ENCODE measurements around the gene PTGIS. TPM values are rescaled to one million over a fixed set of nuclear protein-coding genes. Genes with fewer than 3 reads are reported as not detected.
"Not testable (repeated sequence)": the region's sequence is repeated elsewhere in the genome, so short reads cannot be mapped to it uniquely, and the experiment has no call there.

Gene PTGIS
- 1 to 10 TPM; 1.6 to 2.4 (median 2.1) TPM for total RNA-seq

DNA sequence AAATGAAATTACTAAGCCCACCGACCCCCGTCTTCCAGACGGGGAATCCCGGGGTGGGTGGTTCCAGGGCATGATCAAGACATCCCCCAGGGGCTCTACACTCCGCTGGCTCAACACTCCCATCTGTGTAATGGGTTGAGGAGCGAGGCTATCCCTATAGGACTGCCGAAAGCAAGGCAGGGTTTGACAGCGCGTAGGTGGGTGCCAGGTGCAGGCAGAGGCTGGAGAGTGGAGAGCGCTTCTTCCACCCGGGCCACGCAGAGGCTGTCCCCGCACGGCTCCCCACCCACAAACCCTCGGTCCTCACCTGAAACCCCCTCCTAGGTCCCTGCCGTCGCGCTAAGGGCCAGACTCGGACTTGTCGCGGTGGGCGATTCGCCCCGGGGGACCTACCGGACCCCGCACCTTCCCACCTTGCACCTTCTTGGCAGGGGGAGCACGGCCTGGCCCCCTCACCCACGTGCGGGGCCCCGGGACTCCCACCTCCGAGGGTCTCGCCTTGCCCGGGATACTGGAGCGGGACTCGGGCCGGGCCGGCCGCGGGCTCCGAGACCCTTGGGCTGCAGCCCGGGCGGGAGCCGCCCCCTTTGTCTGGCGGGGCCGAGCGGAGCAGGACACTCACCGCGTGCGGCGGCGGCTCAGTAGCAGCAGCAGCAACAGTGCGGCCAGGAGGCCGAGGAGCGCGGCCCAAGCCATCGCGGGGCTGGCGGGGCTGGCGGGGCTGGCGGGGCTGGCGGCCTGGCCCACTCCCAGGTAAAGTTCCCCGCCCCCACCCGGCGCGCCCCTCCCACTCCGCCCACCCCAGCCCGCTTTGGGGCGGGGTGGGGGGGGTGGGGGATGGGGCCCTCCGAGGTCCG is at the start of gene PTGIS:
TSS of gene PTGIS (minus strand) at position 717 of the 857 bp plus-strand sequence. CDS start at position 696, 21 bp downstream.
- peaks cover 8% of the 10 kb centered on the region for H3K4me1 Mint-ChIP-seq (ENCODE audit: low read depth)
- peaks cover 57% of the 10 kb centered on the region for H3K27me3 Mint-ChIP-seq (ENCODE audit: low read depth)
- H3K4me3 Mint-ChIP-seq: no peak within 1 kb of the TSS
- H3K36me3 Mint-ChIP-seq (ENCODE audit: insufficient read depth): no peaks in the 10 kb centered on the region
- ATAC-seq: peak; percentile 32 to 57
- DNase-seq: no peak
- H3K9me3 Mint-ChIP-seq: no peaks in the 10 kb centered on the region

DNA sequence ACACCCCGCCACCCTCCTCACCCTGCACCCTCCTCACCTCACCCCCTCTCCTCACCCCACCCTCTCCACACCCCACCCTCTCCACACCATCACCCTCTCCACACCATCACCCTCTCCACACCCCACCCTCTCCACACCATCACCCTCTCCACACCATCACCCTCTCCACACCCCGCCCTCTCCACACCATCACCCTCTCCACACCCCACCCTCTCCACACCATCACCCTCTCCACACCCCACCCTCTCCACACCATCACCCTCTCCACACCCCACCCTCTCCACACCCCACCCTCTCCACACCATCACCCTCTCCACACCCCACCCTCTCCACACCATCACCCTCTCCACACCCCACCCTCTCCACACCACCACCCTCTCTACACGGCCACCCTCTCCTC is 49.5 kb upstream of the PTGIS start:
- DNase-seq, ATAC-seq: not testable (repeated sequence)

DNA sequence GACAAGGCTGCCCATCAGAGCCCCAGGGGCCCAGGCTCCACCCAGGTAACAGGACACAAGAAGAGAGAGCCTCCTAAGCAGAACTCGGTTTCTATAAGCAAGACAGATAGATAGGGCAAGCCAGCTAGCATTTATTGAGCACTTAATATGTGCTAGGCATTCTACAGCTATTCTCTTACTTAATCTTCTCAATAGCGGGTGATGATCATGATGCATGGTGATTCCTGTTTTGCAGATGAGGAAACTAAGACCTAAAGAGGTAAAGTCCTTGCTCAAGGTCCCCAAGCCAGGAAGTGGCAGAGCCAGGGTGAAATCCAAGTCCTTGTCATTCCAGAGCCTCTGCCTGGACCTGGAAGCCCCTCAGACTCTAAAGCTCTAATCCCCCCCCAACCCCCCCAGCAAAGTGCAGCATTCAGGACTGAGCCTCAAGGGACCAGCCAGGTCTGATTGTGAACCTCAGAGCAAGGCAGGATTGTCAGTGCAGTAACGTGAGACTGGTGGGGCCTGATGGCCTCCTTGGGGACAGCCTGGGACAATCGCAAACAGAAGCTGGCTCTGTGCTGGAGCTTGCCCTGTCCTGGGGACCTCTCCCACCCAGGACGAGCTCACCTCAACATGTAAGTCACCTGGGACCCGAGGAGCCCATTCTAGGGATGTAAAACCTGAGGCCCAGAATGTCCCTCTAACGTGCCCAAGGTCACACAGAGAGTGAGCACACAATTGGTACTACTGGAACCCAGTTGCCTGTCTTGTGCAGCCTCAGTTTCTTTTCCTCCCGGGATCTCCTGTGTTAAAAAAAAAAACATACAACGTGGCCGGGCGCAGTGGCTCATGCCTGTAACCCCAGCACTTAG is 48.4 kb upstream of the PTGIS start:
- ATAC-seq (no peak), DNase-seq (no peak)
- Mint-ChIP-seq H3K36me3 (ENCODE audit: insufficient read depth) (no peaks in the 10 kb centered on the region), H3K27me3 (ENCODE audit: low read depth) (peaks cover under 1% of the 10 kb centered on the region), H3K9me3 (no peaks in the 10 kb centered on the region), H3K4me3 (no peak overlapping the region), H3K4me1 (ENCODE audit: low read depth) (no peaks in the 10 kb centered on the region)

More for the DNA sequence above, 49.5 kb upstream of the PTGIS start:
- H3K4me3 Mint-ChIP-seq; H3K4me1 Mint-ChIP-seq (ENCODE audit: low read depth); H3K36me3 Mint-ChIP-seq (ENCODE audit: insufficient read depth); H3K27me3 Mint-ChIP-seq (ENCODE audit: low read depth); H3K9me3 Mint-ChIP-seq: not testable (repeated sequence)

DNA sequence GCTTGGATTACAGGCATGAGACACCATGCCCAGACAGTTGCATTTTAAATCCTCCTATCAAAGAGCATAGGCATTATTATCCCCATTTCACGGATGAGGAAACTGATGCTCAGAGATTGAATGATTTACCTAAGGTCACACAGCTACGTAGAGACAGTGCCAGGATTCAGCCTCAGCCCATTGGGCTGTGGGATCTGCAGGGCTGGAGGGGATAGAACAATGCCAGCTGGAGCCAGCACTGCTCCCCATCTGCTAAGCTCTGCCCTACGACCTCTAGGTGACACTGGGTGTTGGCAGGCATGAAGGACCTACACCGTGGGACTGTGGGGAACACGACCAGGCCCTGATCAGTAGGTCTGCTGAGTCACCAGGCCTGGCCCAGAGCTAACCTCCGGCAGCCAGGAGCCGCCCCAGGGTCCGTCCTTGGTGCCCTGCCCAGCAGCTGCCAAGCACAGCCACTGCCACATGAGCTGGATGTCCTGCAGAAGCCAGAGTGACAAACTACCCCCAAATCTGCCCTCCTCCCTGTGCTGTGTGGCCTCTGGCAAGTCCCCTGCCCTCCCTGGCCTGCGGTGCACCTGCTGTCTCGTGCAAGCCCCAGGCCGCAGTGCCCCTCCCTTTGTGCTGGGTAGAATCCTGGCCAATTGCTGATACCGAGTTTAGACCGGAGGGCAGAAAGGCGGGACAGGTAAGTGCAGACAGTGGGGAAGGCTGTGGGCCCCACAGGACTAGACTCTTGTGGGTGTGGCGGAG is 47.6 kb upstream of the PTGIS start:
- no peaks in the 10 kb centered on the region for H3K27me3 Mint-ChIP-seq (ENCODE audit: low read depth)
- H3K4me1 Mint-ChIP-seq (ENCODE audit: low read depth): peaks cover 5% of the 10 kb centered on the region
- DNase-seq (no peak), ATAC-seq (no peak)
- H3K4me3 Mint-ChIP-seq: no peak overlapping the region
- no peaks in the 10 kb centered on the region for H3K9me3 Mint-ChIP-seq
- no peaks in the 10 kb centered on the region for H3K36me3 Mint-ChIP-seq (ENCODE audit: insufficient read depth)

DNA sequence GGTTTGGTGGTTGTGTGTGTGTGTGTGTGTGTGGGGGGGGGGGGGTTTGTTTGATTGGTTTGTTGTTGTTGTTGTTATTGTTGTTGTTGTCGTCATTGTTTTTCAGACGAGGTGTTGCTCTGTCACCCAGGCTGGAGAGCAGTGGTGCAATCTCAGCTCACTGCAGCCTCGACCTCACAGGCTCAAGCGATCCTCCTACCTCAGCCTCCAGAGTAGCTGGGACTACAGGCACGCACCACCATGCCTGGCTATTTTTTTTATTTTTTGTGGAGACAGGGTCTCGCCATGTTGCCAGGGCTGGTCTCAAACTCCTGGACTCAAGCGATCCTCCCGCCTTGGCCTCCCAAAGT is 47.1 kb upstream of the PTGIS start:
- H3K4me1 Mint-ChIP-seq (ENCODE audit: low read depth); DNase-seq; ATAC-seq; H3K27me3 Mint-ChIP-seq (ENCODE audit: low read depth); H3K9me3 Mint-ChIP-seq; H3K36me3 Mint-ChIP-seq (ENCODE audit: insufficient read depth); H3K4me3 Mint-ChIP-seq: not testable (repeated sequence)

DNA sequence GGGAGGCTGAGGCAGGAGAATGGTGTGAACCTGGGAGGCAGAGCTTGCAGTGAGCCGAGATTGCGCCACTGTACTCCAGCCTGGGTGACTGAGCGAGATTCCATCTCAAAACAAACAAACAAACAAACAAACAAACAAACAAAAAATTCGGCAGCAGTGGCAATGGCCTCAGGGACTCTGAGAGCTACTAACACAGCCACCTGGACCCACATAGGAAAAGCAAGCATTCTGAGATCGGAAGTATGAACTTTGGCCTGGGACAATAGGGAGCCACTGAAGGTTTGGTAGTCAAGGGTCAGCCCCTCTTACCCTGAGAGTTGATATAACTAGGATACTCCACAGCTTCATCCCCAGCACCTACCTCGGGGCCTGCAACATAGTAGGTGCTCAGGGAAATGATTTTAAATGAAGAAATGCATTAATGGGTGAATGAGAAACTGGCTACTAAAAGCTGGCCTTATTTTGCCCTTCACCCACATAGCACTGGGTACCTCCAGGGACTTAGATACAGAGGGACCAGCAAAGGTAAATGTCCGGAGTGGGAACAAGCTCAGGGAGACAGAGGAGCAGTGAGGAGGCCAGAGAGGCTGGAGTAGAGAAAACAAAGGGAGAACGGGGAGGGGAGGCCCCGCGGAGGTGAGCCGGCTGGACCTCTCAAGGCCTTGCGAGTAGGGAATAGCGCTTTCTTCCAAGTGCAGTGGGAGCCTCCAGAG is 46.6 kb upstream of the PTGIS start:
- Mint-ChIP-seq H3K4me3 (no peak overlapping the region), H3K36me3 (ENCODE audit: insufficient read depth) (no peaks in the 10 kb centered on the region), H3K4me1 (ENCODE audit: low read depth) (peaks cover 6% of the 10 kb centered on the region), H3K27me3 (ENCODE audit: low read depth) (no peaks in the 10 kb centered on the region), H3K9me3 (no peaks in the 10 kb centered on the region)
- DNase-seq: no peak
- no peak for ATAC-seq

DNA sequence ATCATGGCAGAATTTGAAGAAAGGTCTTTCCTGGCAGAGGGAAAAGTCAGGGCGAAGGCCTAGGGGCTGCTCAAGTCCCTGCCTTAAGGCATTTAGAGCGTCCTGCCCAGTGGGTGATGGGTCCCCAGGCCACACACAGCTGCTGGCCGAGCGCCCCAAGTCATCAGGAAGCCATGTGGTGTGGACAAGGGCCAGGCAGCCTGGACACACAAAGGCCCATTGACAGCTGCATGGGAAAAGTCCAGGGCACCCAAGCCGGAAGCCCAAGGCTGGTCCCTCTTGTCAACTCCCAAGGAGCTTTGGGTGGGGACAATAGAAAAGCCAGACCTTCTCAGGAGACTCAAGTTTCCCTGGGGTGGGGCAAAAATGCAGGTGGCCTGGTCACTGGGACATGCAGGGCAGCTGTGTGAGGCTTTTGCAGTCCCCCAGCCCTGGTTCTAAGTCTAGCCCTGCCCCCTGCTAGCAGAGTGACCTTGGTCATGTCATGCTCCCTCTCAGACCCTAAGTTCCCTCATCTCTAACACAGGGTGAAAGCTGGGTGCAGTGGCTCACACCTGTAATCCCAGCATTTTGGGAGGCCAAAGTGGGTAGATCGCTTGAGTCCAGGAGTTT is 44.3 kb upstream of the PTGIS start:
- DNase-seq: no peak
- Mint-ChIP-seq H3K36me3 (ENCODE audit: insufficient read depth) (no peaks in the 10 kb centered on the region), H3K4me3 (no peak overlapping the region), H3K9me3 (no peaks in the 10 kb centered on the region), H3K27me3 (ENCODE audit: low read depth) (peaks cover 9% of the 10 kb centered on the region), H3K4me1 (ENCODE audit: low read depth) (peaks cover 17% of the 10 kb centered on the region)
- ATAC-seq: no peak

DNA sequence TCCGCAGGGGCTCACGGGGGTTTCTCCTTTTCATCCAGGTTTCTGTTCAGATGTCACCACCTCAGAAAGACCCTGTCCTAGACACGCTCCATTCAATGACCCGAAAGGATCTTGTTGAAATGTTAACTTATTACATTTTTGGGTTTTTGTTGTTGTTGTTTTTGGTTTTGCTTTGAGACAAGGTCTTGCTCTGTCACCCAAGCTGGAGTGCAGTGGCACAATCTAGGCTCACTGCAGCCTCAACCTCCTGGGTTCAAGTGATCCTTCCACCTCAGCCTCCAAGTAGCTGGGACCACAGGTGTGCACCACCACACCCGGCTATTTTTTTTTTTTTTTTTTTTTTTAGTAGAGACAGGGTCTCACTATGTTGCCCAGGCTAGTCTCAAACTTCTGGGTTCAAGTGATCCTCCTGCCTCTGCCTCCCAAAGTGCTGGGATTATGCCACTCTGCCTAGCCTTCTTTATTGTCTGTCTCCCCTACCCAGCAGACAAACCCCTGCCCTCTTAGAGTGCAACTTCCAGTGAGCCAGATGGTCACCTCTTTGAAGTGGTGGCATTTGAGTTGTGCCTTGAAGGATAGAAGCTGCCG is 43.7 kb upstream of the PTGIS start:
- not testable (repeated sequence) for ATAC-seq; DNase-seq; H3K4me3 Mint-ChIP-seq; H3K9me3 Mint-ChIP-seq; H3K36me3 Mint-ChIP-seq (ENCODE audit: insufficient read depth); H3K27me3 Mint-ChIP-seq (ENCODE audit: low read depth)
- peaks cover 17% of the 10 kb centered on the region for H3K4me1 Mint-ChIP-seq (ENCODE audit: low read depth)

DNA sequence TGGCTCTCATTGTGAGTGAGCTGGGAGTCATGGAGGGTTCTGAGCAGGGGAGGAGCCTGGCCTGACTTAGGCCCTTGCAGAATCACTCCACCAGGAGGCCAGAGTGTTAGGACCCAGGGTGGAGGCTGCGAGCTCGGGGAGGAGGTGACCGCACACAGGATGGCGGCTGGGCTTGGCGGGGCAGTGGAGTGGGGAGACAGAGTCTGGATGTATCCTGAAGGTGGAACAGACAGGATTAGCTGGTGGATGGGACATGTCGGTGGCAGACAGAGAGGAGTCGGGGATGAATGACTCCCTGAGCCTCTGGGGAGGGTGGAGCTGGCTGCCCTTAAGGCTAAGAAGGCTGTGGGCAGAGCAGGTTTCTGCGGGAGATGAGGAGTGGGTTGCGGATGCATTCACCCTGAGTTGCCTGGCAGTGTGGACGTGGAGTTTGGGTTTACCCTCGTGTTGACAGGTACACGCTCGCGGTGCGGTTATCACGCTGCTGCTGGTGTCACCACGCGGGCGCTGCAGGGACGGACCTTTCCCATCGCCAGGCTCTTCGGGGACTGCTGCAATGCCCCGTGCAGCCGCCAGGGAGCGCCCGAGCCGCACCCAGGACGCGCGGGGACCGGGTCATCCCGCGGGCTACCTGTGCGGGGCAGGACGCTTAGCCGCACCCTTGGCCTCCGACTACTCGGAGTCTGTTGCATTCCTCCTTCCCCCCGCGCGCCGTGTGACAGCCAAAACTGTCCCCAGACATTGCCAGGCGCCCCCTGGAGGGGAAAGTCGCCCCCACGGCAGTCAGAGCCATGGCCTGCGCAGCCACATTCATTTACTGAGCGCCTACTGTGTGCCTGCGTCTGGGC is 43.0 kb upstream of the PTGIS start:
- Mint-ChIP-seq H3K4me1 (ENCODE audit: low read depth) (peaks cover 17% of the 10 kb centered on the region), H3K27me3 (ENCODE audit: low read depth) (peaks cover 9% of the 10 kb centered on the region), H3K4me3 (peak overlapping the region; percentile 40), H3K36me3 (ENCODE audit: insufficient read depth) (no peaks in the 10 kb centered on the region), H3K9me3 (no peaks in the 10 kb centered on the region)
- ATAC-seq: peak; percentile 75 to 80
- peak; percentile 68 for DNase-seq

DNA sequence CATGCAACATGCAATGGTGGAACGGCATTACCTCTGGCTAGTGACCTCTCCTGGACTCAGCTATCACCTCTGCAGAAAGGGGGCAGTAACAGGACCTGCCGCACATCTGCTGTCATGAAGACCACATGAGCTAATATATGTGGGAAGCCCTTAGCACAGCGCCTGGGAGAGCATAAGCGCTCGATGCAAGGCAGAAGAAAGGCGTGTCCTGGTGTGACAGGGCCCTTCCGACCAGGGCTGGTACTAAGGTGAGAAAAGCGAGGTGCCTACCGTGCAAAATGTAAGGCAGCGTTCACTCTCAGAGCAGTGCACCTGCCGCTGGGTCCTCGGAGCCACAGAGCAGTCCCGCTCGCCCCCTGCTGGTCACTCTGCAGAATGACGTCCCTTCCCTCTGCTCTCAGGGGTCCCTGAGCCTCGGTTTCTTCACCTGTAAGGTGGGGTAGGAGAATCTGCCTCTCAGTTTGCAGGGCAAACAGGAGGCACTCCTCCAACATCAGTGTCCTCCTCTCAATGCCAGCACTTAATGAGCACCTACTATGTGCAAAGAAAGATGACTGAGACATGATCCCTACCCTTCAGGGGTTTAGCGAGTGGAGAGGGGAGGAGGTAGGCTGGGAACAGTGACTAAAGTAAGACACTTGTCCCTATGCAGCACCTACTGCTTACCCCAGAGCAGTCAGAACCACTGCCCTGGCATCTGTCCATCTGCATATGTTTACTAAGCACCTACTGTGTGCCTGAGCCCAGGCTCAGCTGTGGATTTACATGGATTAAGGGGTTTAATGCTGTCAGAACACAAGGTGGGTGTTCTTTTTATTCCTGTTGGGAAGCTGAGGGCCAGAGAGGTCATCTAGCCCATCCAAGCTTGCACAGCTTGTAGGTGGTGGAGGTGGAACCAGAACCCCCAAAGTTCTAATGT is 41.1 kb upstream of the PTGIS start:
- DNase-seq (peak; percentile 70), ATAC-seq (peak; percentile 72 to 76)
- H3K27me3 Mint-ChIP-seq (ENCODE audit: low read depth): peaks cover 9% of the 10 kb centered on the region
- H3K4me3 Mint-ChIP-seq: no peak overlapping the region
- H3K9me3 Mint-ChIP-seq: no peaks in the 10 kb centered on the region
- peaks cover 17% of the 10 kb centered on the region for H3K4me1 Mint-ChIP-seq (ENCODE audit: low read depth)
- H3K36me3 Mint-ChIP-seq (ENCODE audit: insufficient read depth): no peaks in the 10 kb centered on the region

DNA sequence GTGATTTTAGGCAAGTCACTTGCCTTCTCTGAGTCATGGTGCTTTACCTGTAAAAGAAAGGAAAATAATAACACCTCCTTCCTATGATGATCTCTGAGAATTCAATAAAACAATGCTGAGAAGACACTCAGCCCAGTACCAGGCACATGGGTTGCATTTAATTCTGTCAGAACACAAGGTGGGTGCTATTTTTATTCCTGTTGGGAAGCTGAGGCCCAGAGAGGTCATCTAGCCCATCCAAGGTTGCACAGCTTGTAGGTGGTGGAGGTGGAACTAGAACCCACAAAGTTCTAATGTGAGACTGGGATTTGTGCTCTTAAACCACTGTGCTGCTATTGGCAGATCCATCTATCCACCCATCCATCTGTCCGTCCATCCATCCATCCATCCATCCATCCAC is 39.6 kb upstream of the PTGIS start:
- ATAC-seq: no peak
- DNase-seq: no peak
- Mint-ChIP-seq H3K4me3 (no peak overlapping the region), H3K27me3 (ENCODE audit: low read depth) (peaks cover 9% of the 10 kb centered on the region), H3K36me3 (ENCODE audit: insufficient read depth) (no peaks in the 10 kb centered on the region), H3K9me3 (no peaks in the 10 kb centered on the region), H3K4me1 (ENCODE audit: low read depth) (peaks cover 17% of the 10 kb centered on the region)

DNA sequence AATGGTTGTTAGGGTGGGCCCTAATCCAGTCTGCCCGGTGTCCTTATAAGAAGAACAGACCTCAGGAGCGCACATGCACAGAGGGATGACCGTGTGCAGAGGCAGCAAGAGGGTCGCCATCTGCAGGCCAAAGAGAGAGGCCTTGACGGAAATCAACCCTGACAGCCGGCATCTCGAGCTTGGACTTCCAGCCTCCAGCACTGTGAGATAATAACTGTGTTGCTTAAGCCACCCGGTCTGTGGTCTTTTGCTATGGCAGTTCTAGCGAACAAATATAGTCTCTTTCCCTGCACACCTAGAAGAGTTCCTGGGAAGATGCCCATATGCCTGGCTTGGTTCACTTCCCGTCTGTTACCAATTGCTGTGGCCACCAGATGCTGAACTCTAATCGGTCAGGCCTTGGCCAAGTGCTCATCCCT is 35.3 kb upstream of the PTGIS start:
- ATAC-seq (no peak), DNase-seq (no peak)
- no peaks in the 10 kb centered on the region for H3K9me3 Mint-ChIP-seq
- no peak overlapping the region for H3K4me3 Mint-ChIP-seq
- peaks cover 3% of the 10 kb centered on the region for H3K27me3 Mint-ChIP-seq (ENCODE audit: low read depth)
- no peaks in the 10 kb centered on the region for H3K36me3 Mint-ChIP-seq (ENCODE audit: insufficient read depth)
- peaks cover 3% of the 10 kb centered on the region for H3K4me1 Mint-ChIP-seq (ENCODE audit: low read depth)

Measured in activated T-cell treated with anti-CD3 and anti-CD28 coated beads, Interleukin-2, amount 50 U/mL, for 4 hours (primary cell).